ENCODE results near the gene VPS39. TPM values are rescaled to one million over a fixed set of nuclear protein-coding genes. Genes with fewer than 3 reads are reported as not detected.

Gene VPS39
- total RNA-seq, 4 donors from 2014 or later, result 59.1 to 101 (median 73.1) TPM

- TF ChIP-seq CTCF (IDR thresholded peaks at IDR 0.05) (peak in 2 of 4 experiments; percentile 14), POLR2A (IDR thresholded peaks at IDR 0.05) (no peak)
- intact Hi-C loops (cut with DNase I; ENCODE audit: low total_unique reads), result no loop called here
- DNase-seq, result no peak
Observed at GRCh38 chr15:42133886-42134502, 74.1 kb downstream of the VPS39 start.

GRCh38 chr15:42133356-42133755 is 74.7 kb downstream of the VPS39 start:
- intact Hi-C loops (cut with DNase I; ENCODE audit: low total_unique reads), result no loop called here
- no peak for TF ChIP-seq POLR2A (IDR thresholded peaks at IDR 0.05)
- TF ChIP-seq CTCF (IDR thresholded peaks at IDR 0.05), result no peak
- Histone ChIP-seq H3K36me3 (no peaks in the 10 kb centered on the region), H3K27ac (no peak overlapping the region), H3K9me3 (no peaks in the 10 kb centered on the region), H3K4me1 (no peaks in the 10 kb centered on the region), H3K4me3 (no peak overlapping the region), H3K27me3 (no peaks in the 10 kb centered on the region)
- DNase-seq, result no peak

More at GRCh38 chr15:42133886-42134502, 74.1 kb downstream of the VPS39 start:
- H3K9me3 ChIP-seq, result no peaks in the 10 kb centered on the region
- no peaks in the 10 kb centered on the region for H3K4me1 ChIP-seq
- no peaks in the 10 kb centered on the region for H3K36me3 ChIP-seq
- no peak overlapping the region for H3K27ac ChIP-seq
- no peaks in the 10 kb centered on the region for H3K27me3 ChIP-seq
- no peak overlapping the region for H3K4me3 ChIP-seq

- intact Hi-C loops (cut with DNase I; ENCODE audit: low total_unique reads), result no loop called here
- H3K27me3 ChIP-seq, result no peaks in the 10 kb centered on the region
- no peak for DNase-seq
- no peaks in the 10 kb centered on the region for H3K4me1 ChIP-seq
- no peak for TF ChIP-seq POLR2A (IDR thresholded peaks at IDR 0.05)
- no peak for TF ChIP-seq CTCF (IDR thresholded peaks at IDR 0.05)
- no peak overlapping the region for H3K27ac ChIP-seq
- no peak overlapping the region for H3K4me3 ChIP-seq
- no peaks in the 10 kb centered on the region for H3K36me3 ChIP-seq
- no peaks in the 10 kb centered on the region for H3K9me3 ChIP-seq
Observed at GRCh38 chr15:42131826-42132806, 76.0 kb downstream of the VPS39 start.

- no peak for DNase-seq
- TF ChIP-seq POLR2A (IDR thresholded peaks at IDR 0.05) (no peak), CTCF (IDR thresholded peaks at IDR 0.05) (no peak)
- Histone ChIP-seq H3K27me3 (no peaks in the 10 kb centered on the region), H3K4me1 (no peaks in the 10 kb centered on the region), H3K36me3 (no peaks in the 10 kb centered on the region), H3K9me3 (no peaks in the 10 kb centered on the region), H3K4me3 (no peak overlapping the region), H3K27ac (no peak overlapping the region)
- intact Hi-C loops (cut with DNase I; ENCODE audit: low total_unique reads), result no loop called here
Observed at GRCh38 chr15:42131006-42131405, 77.1 kb downstream of the VPS39 start.

Data from uterus (tissue), 4 donors.